Left cardiac atrium (tissue), 4 donors: ENCODE measurements around the gene DIRAS1. TPM values are rescaled to one million over a fixed set of nuclear protein-coding genes. Genes with fewer than 3 reads are reported as not detected.

Source experiments
- ATAC-seq, 2 donors: fragments of 200-7000 bp; cut with Tn5 transposase; one replicate each; pipeline ENCODE4 v1.9.1; 2020; ENCODE audit warnings: mild to moderate bottlenecking in 2 of 2, moderate library complexity in 2 of 2
- DNase-seq: peaks from one replicate; pipeline ENCODE4 v3.0.0-alpha.2; 2020
- intact Hi-C, 2 donors: fragments of 100-400 bp; cut with DNase I; formaldehyde crosslinking; loops; one replicate each; pipeline versions ENCODE4 v1.14.1 to v1.15.1; 2022 to 2023
- long read RNA-seq: library from polyadenylated mRNA; unstranded; transcript quantifications from one replicate; pipeline ENCODE4 v2.0.0, GENCODE V29; 2021
- total RNA-seq, 2 donors: library from RNA; stranded (reverse); fragmentation: NEBNext Ultra II Directional; extraction: Animal tissue kit (Norgen Biotek cat#: 25700); gene quantifications; one replicate each; pipeline ENCODE4 v1.2.1, GENCODE V29; 2021
- donor health status: DM: no; HTN: yes; CAD: no.
- donor health status: DM: no; HTN: yes; CAD: no; lungs with severe emphysema.
- donor health status: DM: yes; HTN: yes; CAD: no.
- donor health status: Dilated cardiomyopathy.

The DIRAS1 gene
- 100 to 1,000 TPM; 108 to 211 TPM for total RNA-seq
- long read RNA-seq, partial matches to known transcripts: 0 of 18 reads
- long read RNA-seq, other reads (novel, unspliced or antisense): 17 of 18 reads

GRCh38 chr19:2720777-2721569, at the start of gene DIRAS1:
TSS of gene DIRAS1 (minus strand) at chr19:2721372. CDS start at chr19:2717806, 3,566 bp downstream.
- intact Hi-C loops: loop anchor here in 1 of 2 donors (1.0 kb wide), 1 partner anchor 57 kb away; no protein-coding TSS in a partner anchor
- no peak for DNase-seq
- ATAC-seq: peak in 1 of 2 donors; percentile 12

- DNase-seq (peak; percentile 64), ATAC-seq (peak; percentile 80 to 86)
- intact Hi-C loops: no loop called here
Observed at GRCh38 chr19:2770055-2771013, 49.2 kb upstream of the DIRAS1 start.

- intact Hi-C loops: no loop called here
- DNase-seq: no peak
- no peak for ATAC-seq
Observed at GRCh38 chr19:2769218-2769617, 48.0 kb upstream of the DIRAS1 start.

GRCh38 chr19:2768365-2769132, 47.4 kb upstream of the DIRAS1 start:
- DNase-seq (no peak), ATAC-seq (no peak)
- intact Hi-C loops: no loop called here

- intact Hi-C loops: no loop called here
- ATAC-seq (no peak), DNase-seq (no peak)
Observed at GRCh38 chr19:2767688-2768087, 46.5 kb upstream of the DIRAS1 start.

GRCh38 chr19:2766594-2767372, 45.6 kb upstream of the DIRAS1 start:
- intact Hi-C loops: no loop called here
- DNase-seq (no peak), ATAC-seq (no peak)

- DNase-seq (no peak), ATAC-seq (no peak)
- intact Hi-C loops: no loop called here
Observed at GRCh38 chr19:2765376-2765775, 44.2 kb upstream of the DIRAS1 start.

- no peak for DNase-seq
- intact Hi-C loops: no loop called here
- no peak for ATAC-seq
Observed at GRCh38 chr19:2764945-2765344, 43.8 kb upstream of the DIRAS1 start.

- intact Hi-C loops: no loop called here
- DNase-seq (no peak), ATAC-seq (no peak)
Observed at GRCh38 chr19:2763687-2764086, 42.5 kb upstream of the DIRAS1 start.

GRCh38 chr19:2762783-2763496, 41.8 kb upstream of the DIRAS1 start:
- ATAC-seq (no peak), DNase-seq (no peak)
- intact Hi-C loops: no loop called here

- no peak for ATAC-seq
- intact Hi-C loops: no loop called here
- no peak for DNase-seq
Observed at GRCh38 chr19:2761876-2762782, 41.0 kb upstream of the DIRAS1 start.

- ATAC-seq (no peak), DNase-seq (no peak)
- intact Hi-C loops: no loop called here
Observed at GRCh38 chr19:2761309-2761677, 40.1 kb upstream of the DIRAS1 start.

GRCh38 chr19:2759965-2760364, 38.8 kb upstream of the DIRAS1 start:
- no peak for DNase-seq
- intact Hi-C loops: no loop called here
- ATAC-seq: no peak

- ATAC-seq (no peak), DNase-seq (no peak)
- intact Hi-C loops: no loop called here
Observed at GRCh38 chr19:2759362-2759761, 38.2 kb upstream of the DIRAS1 start.

- ATAC-seq (no peak), DNase-seq (no peak)
- intact Hi-C loops: no loop called here
Observed at GRCh38 chr19:2758601-2759313, 37.6 kb upstream of the DIRAS1 start.
